ENCODE results near the gene SCAMP1. TPM values are rescaled to one million over a fixed set of nuclear protein-coding genes. Genes with fewer than 3 reads are reported as not detected.

Gene SCAMP1
- total RNA-seq, 2 donors from 2014 or later, result 11.9 to 21.1 TPM

GRCh38 chr5:78497573-78498533 is 137.4 kb downstream of the SCAMP1 start:
- H3K36me3 Mint-ChIP-seq, result no peaks in the 10 kb centered on the region
- H3K4me1 Mint-ChIP-seq (ENCODE audit: low read depth in 2 of 2), result peaks cover 0 to 6% of the 10 kb centered on the region in 2 donors
- H3K27me3 Mint-ChIP-seq, result peaks cover 37 to 50% of the 10 kb centered on the region in 2 donors
- no peak overlapping the region for H3K4me3 Mint-ChIP-seq
- H3K9me3 Mint-ChIP-seq, result no peaks in the 10 kb centered on the region
- ATAC-seq, result no peak
- H3K27ac Mint-ChIP-seq, result no peak overlapping the region
- DNase-seq (ENCODE audit: low spot score), result no peak

DNA sequence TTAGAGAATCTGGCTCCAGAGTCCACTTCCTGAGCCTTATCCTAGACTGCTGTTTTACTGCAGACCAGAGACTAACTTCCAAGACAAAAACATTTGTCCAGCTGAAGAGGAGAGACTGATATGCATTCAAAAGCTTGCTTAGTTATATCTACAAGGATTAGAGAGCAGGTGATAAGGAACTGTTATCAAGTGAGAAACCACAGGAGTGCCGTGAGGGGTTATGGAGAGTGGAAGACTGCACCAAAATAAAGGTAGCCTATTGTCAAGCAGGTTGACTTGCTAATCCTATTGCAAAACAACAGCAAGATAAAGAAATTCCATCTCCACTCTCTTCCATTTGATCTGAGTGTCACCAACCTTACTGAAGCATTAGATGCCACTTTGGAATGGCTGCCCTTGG is 139.1 kb downstream of the SCAMP1 start:
- H3K9me3 Mint-ChIP-seq, result no peaks in the 10 kb centered on the region
- ATAC-seq, result no peak
- H3K36me3 Mint-ChIP-seq, result no peaks in the 10 kb centered on the region
- H3K27me3 Mint-ChIP-seq, result peaks cover 39 to 50% of the 10 kb centered on the region in 2 donors
- no peak for DNase-seq (ENCODE audit: low spot score)
- H3K27ac Mint-ChIP-seq, result no peak overlapping the region
- H3K4me3 Mint-ChIP-seq, result no peak overlapping the region
- H3K4me1 Mint-ChIP-seq (ENCODE audit: low read depth in 2 of 2), result peaks cover 0 to 3% of the 10 kb centered on the region in 2 donors

- Mint-ChIP-seq H3K27me3 (peaks cover 40 to 50% of the 10 kb centered on the region in 2 donors), H3K36me3 (no peaks in the 10 kb centered on the region), H3K4me1 (ENCODE audit: low read depth in 2 of 2) (peaks cover 0 to 3% of the 10 kb centered on the region in 2 donors), H3K4me3 (no peak overlapping the region), H3K27ac (no peak overlapping the region), H3K9me3 (no peaks in the 10 kb centered on the region)
- DNase-seq (ENCODE audit: low spot score) (no peak), ATAC-seq (no peak)
Measured at GRCh38 chr5:78500028-78500427, 139.6 kb downstream of the SCAMP1 start.

GRCh38 chr5:78500871-78501270 is 140.5 kb downstream of the SCAMP1 start:
- DNase-seq (ENCODE audit: low spot score) (no peak), ATAC-seq (no peak)
- Mint-ChIP-seq H3K36me3 (no peaks in the 10 kb centered on the region), H3K4me1 (ENCODE audit: low read depth in 2 of 2) (peaks cover 0 to 2% of the 10 kb centered on the region in 2 donors), H3K9me3 (no peaks in the 10 kb centered on the region), H3K4me3 (no peak overlapping the region), H3K27ac (no peak overlapping the region), H3K27me3 (peaks cover 42 to 50% of the 10 kb centered on the region in 2 donors)

- no peaks in the 10 kb centered on the region for H3K9me3 Mint-ChIP-seq
- DNase-seq (ENCODE audit: low spot score), result no peak
- no peaks in the 10 kb centered on the region for H3K36me3 Mint-ChIP-seq
- no peak for ATAC-seq
- H3K27ac Mint-ChIP-seq, result no peak overlapping the region
- peaks cover 43 to 50% of the 10 kb centered on the region in 2 donors for H3K27me3 Mint-ChIP-seq
- H3K4me3 Mint-ChIP-seq, result no peak overlapping the region
- no peaks in the 10 kb centered on the region for H3K4me1 Mint-ChIP-seq (ENCODE audit: low read depth in 2 of 2)
Measured at GRCh38 chr5:78501411-78502352, 141.3 kb downstream of the SCAMP1 start.

- DNase-seq (ENCODE audit: low spot score) (no peak), ATAC-seq (no peak)
- Mint-ChIP-seq H3K27me3 (peaks cover 41 to 48% of the 10 kb centered on the region in 2 donors), H3K9me3 (no peaks in the 10 kb centered on the region), H3K36me3 (no peaks in the 10 kb centered on the region), H3K4me3 (no peak overlapping the region), H3K27ac (no peak overlapping the region), H3K4me1 (ENCODE audit: low read depth in 2 of 2) (peaks cover 1 to 3% of the 10 kb centered on the region in 2 donors)
Measured at GRCh38 chr5:78503958-78504653, 143.7 kb downstream of the SCAMP1 start.

- H3K27ac Mint-ChIP-seq, result no peak overlapping the region
- H3K36me3 Mint-ChIP-seq, result no peaks in the 10 kb centered on the region
Measured at GRCh38 chr5:78504704-78505677, 144.6 kb downstream of the SCAMP1 start.

DNA sequence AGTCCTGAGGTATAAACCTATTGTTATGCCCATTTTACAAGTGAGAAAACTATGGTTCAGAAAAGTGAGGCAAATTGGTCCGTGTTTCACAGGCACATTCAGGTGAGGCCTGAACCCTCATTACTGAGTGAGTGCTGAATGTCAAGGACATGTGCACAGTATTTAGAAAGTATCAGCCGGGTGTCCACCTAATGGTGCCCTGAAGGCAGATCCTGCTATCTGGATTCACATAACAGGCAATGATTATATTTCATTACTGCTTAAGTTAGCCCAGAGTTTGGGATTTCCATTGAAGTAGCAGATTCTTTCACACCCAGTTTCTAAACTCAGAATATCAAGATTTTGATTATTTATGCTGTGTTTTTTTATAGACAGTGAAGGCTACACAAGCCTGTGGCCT is 145.4 kb downstream of the SCAMP1 start:
- Mint-ChIP-seq H3K4me1 (ENCODE audit: low read depth in 2 of 2) (peaks cover 13 to 17% of the 10 kb centered on the region in 2 donors), H3K9me3 (no peaks in the 10 kb centered on the region), H3K4me3 (no peak overlapping the region), H3K27me3 (peaks cover 35 to 40% of the 10 kb centered on the region in 2 donors), H3K36me3 (no peaks in the 10 kb centered on the region), H3K27ac (no peak overlapping the region)
- ATAC-seq (no peak), DNase-seq (ENCODE audit: low spot score) (no peak)

More at GRCh38 chr5:78504704-78505677, 144.6 kb downstream of the SCAMP1 start:
- H3K4me3 Mint-ChIP-seq, result no peak overlapping the region
- ATAC-seq (peak in 1 of 2 donors; percentile 57), DNase-seq (ENCODE audit: low spot score) (no peak)
- H3K27me3 Mint-ChIP-seq, result peaks cover 42 to 46% of the 10 kb centered on the region in 2 donors
- peaks cover 10% of the 10 kb centered on the region in 2 donors for H3K4me1 Mint-ChIP-seq (ENCODE audit: low read depth in 2 of 2)
- H3K9me3 Mint-ChIP-seq, result no peaks in the 10 kb centered on the region

DNA sequence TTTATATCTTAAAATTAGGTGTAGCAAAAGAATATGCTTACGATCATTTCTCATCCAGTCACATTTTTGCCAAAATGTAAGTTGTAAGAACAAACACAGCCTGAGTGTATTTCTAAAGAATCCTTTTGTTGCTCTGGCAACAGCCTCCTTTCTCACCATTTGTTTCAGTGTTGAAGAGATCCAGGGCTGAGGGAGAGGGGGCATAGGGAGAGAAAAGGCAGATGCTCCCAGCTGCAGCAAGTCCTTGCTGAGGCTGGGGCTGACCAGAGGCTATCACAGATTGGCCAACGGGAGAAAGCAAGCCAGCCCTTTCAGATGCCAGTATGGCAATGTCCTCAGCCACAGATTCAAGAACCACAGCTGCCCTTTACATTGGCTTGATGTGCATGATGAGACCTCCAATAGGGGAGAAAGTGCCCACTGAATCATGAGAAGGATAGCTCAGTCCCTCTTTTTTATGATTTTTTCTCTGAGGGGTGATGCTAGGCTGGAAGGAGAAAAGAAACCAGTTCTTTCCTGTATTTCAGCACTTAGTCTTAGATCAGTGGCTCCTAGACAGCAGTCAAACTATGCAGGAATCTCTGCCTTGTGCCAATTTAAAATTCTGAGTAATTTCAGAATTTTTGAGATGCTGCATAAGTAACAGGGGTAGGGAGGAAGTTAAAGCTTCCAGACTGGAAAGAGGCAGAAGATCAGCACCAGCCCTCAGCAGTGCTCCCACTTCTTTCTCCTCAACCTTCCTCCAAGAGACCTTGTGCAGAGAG is 146.0 kb downstream of the SCAMP1 start:
- no peak overlapping the region for H3K4me3 Mint-ChIP-seq

DNA sequence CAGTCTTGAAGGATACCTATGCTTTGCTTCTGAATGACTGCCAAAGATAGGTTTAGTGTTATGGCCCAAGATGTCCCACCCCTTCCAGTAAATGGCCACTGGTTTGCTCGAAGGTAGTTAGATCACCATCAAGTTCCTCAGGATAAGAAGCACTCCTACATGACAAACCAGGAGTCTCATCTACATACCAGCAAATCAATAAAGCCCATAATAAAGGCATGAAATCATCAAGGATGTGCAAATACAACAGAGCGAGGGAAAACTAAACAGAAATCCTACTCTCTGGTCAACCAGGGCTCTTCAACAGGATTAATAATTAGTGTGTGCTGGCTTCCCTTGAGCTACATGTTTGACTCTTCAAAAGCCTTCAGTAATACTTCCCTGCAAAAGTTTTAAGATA is 147.1 kb downstream of the SCAMP1 start:
- Mint-ChIP-seq H3K27me3 (peaks cover 27 to 34% of the 10 kb centered on the region in 2 donors), H3K36me3 (no peaks in the 10 kb centered on the region), H3K4me3 (no peak overlapping the region), H3K27ac (no peak overlapping the region), H3K9me3 (no peaks in the 10 kb centered on the region), H3K4me1 (ENCODE audit: low read depth in 2 of 2) (peaks cover 13 to 17% of the 10 kb centered on the region in 2 donors)
- DNase-seq (ENCODE audit: low spot score) (no peak), ATAC-seq (no peak)

More for the DNA sequence above, 146.0 kb downstream of the SCAMP1 start:
- no peaks in the 10 kb centered on the region for H3K36me3 Mint-ChIP-seq
- DNase-seq (ENCODE audit: low spot score) (no peak), ATAC-seq (no peak)
- peaks cover 13 to 17% of the 10 kb centered on the region in 2 donors for H3K4me1 Mint-ChIP-seq (ENCODE audit: low read depth in 2 of 2)
- no peak overlapping the region for H3K27ac Mint-ChIP-seq
- H3K9me3 Mint-ChIP-seq, result no peaks in the 10 kb centered on the region
- H3K27me3 Mint-ChIP-seq, result peaks cover 36 to 38% of the 10 kb centered on the region in 2 donors

DNA sequence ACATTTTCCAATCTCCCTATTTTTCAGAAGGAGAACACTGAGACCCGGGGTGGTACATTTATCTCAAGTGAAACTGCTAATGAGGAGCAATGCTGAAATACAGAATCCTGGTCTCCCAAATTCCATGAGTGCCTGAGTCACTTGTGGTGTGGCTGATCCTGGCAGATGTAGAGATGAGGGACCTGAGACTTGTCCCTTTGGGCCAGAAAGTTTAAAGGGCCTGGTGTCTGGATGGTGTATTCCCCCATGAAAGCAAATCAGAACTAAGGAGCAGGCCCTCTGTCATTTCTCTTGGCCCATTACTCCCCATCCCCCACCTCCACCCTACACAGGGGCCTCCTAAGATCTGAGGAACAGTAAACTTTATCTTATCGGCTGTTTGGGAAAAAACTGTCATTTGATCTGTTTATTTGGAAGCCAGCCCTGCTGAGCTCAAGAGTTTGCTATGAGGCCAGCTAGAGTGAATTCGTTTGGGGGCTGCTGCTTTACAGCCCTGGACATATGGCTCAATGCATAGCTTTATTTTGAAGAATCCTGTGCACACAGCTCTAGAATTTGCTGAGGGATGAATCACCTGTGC is 147.9 kb downstream of the SCAMP1 start:
- no peaks in the 10 kb centered on the region for H3K36me3 Mint-ChIP-seq
- no peak for ATAC-seq
- peaks cover 28 to 34% of the 10 kb centered on the region in 2 donors for H3K27me3 Mint-ChIP-seq
- H3K4me1 Mint-ChIP-seq (ENCODE audit: low read depth in 2 of 2), result peaks cover 13 to 17% of the 10 kb centered on the region in 2 donors
- H3K27ac Mint-ChIP-seq, result no peak overlapping the region
- no peak for DNase-seq (ENCODE audit: low spot score)
- no peak overlapping the region for H3K4me3 Mint-ChIP-seq
- H3K9me3 Mint-ChIP-seq, result no peaks in the 10 kb centered on the region
